Activated CD4-positive, alpha-beta memory T cell treated with anti-CD3 and anti-CD28 coated beads, Interleukin-2, amount 10 ng/mL, durations not matched to agents 7 days and 5 days (primary cell): ENCODE measurements around the gene APLN. TPM values are rescaled to one million over a fixed set of nuclear protein-coding genes. Genes with fewer than 3 reads are reported as not detected.

Experiments used
- CTCF ChIA-PET: fragments of 350-600 bp; sonication (Branson Sonifier 250); formaldehyde crosslinking; loops from one replicate; lab custom pipeline; 2021; ENCODE audit warnings: antibody characterized with exemption, inconsistent platforms; lab: Charles Lee
- POLR2A ChIA-PET: fragments of 350-600 bp; sonication (Branson Sonifier 250); formaldehyde crosslinking; loops from one replicate; lab custom pipeline; 2021; ENCODE audit warnings: antibody characterized with exemption; lab: Charles Lee
- DNase-seq: peaks from one replicate; pipeline ENCODE4 v3.0.0-alpha.2; 2020
- H3K27ac Mint-ChIP-seq: one replicate; pipeline ENCODE4 v1.8.0; 2021; ENCODE audit warnings: mild to moderate bottlenecking, mixed read lengths
- H3K27me3 Mint-ChIP-seq: one replicate; pipeline ENCODE4 v1.8.0; 2021; ENCODE audit warnings: mixed read lengths
- H3K36me3 Mint-ChIP-seq: one replicate; pipeline ENCODE4 v1.8.0; 2021; ENCODE audit warnings: low read depth, mixed read lengths
- H3K4me1 Mint-ChIP-seq: one replicate; pipeline ENCODE4 v1.8.0; 2021; ENCODE audit warnings: mixed read lengths
- H3K4me3 Mint-ChIP-seq: one replicate; pipeline ENCODE4 v1.8.0; 2021; ENCODE audit warnings: mild to moderate bottlenecking, mixed read lengths
- H3K9me3 Mint-ChIP-seq: one replicate; pipeline ENCODE4 v1.8.0; 2021; ENCODE audit warnings: mixed read lengths
- total RNA-seq, 2 experiments: library from RNA; stranded (reverse); gene quantifications; one replicate each; pipeline ENCODE4 v1.2.3, GENCODE V29; 2021

APLN gene
- total RNA-seq, 2 experiments from 2014 or later: 0.15 TPM

GRCh38 chrX:129688097-129688496 lies 33.3 kb upstream of the APLN start:
- H3K36me3 Mint-ChIP-seq: no peaks in the 10 kb centered on the region
- CTCF ChIA-PET: no interaction called here
- no peak for DNase-seq

GRCh38 chrX:129686422-129686948 lies 31.7 kb upstream of the APLN start:
- no peak overlapping the region for H3K4me3 Mint-ChIP-seq
- H3K9me3 Mint-ChIP-seq: no peaks in the 10 kb centered on the region
- no peak for DNase-seq
- H3K27me3 Mint-ChIP-seq: no peaks in the 10 kb centered on the region
- POLR2A ChIA-PET: no interaction called here
- no peak overlapping the region for H3K27ac Mint-ChIP-seq
- CTCF ChIA-PET: no interaction called here
- H3K36me3 Mint-ChIP-seq: no peaks in the 10 kb centered on the region
- no peaks in the 10 kb centered on the region for H3K4me1 Mint-ChIP-seq

More at GRCh38 chrX:129688097-129688496, 33.3 kb upstream of the APLN start:
- POLR2A ChIA-PET: interaction anchor here (0.8 kb wide), 1 partner anchor 111 kb away, joined by 3 read pairs; no protein-coding TSS in a partner anchor
- H3K27ac Mint-ChIP-seq: no peak overlapping the region
- H3K27me3 Mint-ChIP-seq: no peaks in the 10 kb centered on the region
- no peaks in the 10 kb centered on the region for H3K4me1 Mint-ChIP-seq
- H3K4me3 Mint-ChIP-seq: no peak overlapping the region
- no peaks in the 10 kb centered on the region for H3K9me3 Mint-ChIP-seq

- Mint-ChIP-seq H3K36me3 (no peaks in the 10 kb centered on the region), H3K9me3 (no peaks in the 10 kb centered on the region), H3K4me3 (no peak overlapping the region), H3K4me1 (peaks cover 12% of the 10 kb centered on the region), H3K27me3 (no peaks in the 10 kb centered on the region), H3K27ac (no peak overlapping the region)
- DNase-seq: no peak
- ChIA-PET POLR2A (no interaction called here), CTCF (no interaction called here)
Observed at GRCh38 chrX:129682979-129683378, 28.2 kb upstream of the APLN start.

GRCh38 chrX:129679901-129680300 lies 25.1 kb upstream of the APLN start:
- POLR2A ChIA-PET: interaction anchor here (0.9 kb wide), 1 partner anchor 30 kb away, joined by 3 read pairs; no protein-coding TSS in a partner anchor
- Mint-ChIP-seq H3K36me3 (no peaks in the 10 kb centered on the region), H3K4me1 (peaks cover 16% of the 10 kb centered on the region), H3K4me3 (no peak overlapping the region), H3K27ac (no peak overlapping the region), H3K9me3 (no peaks in the 10 kb centered on the region), H3K27me3 (peaks cover 11% of the 10 kb centered on the region)
- DNase-seq: no peak
- CTCF ChIA-PET: no interaction called here

- Mint-ChIP-seq H3K4me1 (peaks cover 16% of the 10 kb centered on the region), H3K4me3 (peak overlapping the region; percentile 59), H3K27me3 (peaks cover 11% of the 10 kb centered on the region), H3K36me3 (no peaks in the 10 kb centered on the region), H3K27ac (no peak overlapping the region), H3K9me3 (no peaks in the 10 kb centered on the region)
- DNase-seq: peak; percentile 42
- CTCF ChIA-PET: interaction anchor here (0.8 to 1.7 kb wide), 4 partner anchors 46 to 151 kb away, joined by 3 to 7 read pairs (median 4); no protein-coding TSS in a partner anchor
- POLR2A ChIA-PET: interaction anchor here (0.9 to 1.3 kb wide), 2 partner anchors 28 to 114 kb away, joined by 3 read pairs; no protein-coding TSS in a partner anchor
Observed at GRCh38 chrX:129678614-129679195, 23.9 kb upstream of the APLN start.

- Mint-ChIP-seq H3K27me3 (peaks cover 33% of the 10 kb centered on the region), H3K9me3 (peaks cover 2% of the 10 kb centered on the region), H3K27ac (no peak overlapping the region), H3K4me1 (no peaks in the 10 kb centered on the region), H3K36me3 (peaks cover 3% of the 10 kb centered on the region), H3K4me3 (no peak overlapping the region)
- POLR2A ChIA-PET: no interaction called here
- no peak for DNase-seq
- CTCF ChIA-PET: no interaction called here
Observed at GRCh38 chrX:129667412-129667811, 12.7 kb upstream of the APLN start.

- ChIA-PET POLR2A (no interaction called here), CTCF (no interaction called here)
- Mint-ChIP-seq H3K4me1 (no peaks in the 10 kb centered on the region), H3K9me3 (peaks cover 2% of the 10 kb centered on the region), H3K36me3 (peaks cover 3% of the 10 kb centered on the region), H3K4me3 (no peak overlapping the region), H3K27me3 (peaks cover 36% of the 10 kb centered on the region), H3K27ac (no peak overlapping the region)
- no peak for DNase-seq
Observed at GRCh38 chrX:129665916-129666644, 11.3 kb upstream of the APLN start.

GRCh38 chrX:129663171-129663570 lies 8.4 kb upstream of the APLN start:
- no peaks in the 10 kb centered on the region for H3K4me1 Mint-ChIP-seq
- no peak overlapping the region for H3K4me3 Mint-ChIP-seq
- POLR2A ChIA-PET: no interaction called here
- H3K27me3 Mint-ChIP-seq: peaks cover 29% of the 10 kb centered on the region
- peaks cover 2% of the 10 kb centered on the region for H3K9me3 Mint-ChIP-seq
- H3K27ac Mint-ChIP-seq: no peak overlapping the region
- CTCF ChIA-PET: no interaction called here
- DNase-seq: no peak
- H3K36me3 Mint-ChIP-seq: peaks cover 3% of the 10 kb centered on the region

- H3K4me1 Mint-ChIP-seq: no peaks in the 10 kb centered on the region
- H3K27ac Mint-ChIP-seq: no peak overlapping the region
- no peaks in the 10 kb centered on the region for H3K9me3 Mint-ChIP-seq
- DNase-seq: no peak
- no peaks in the 10 kb centered on the region for H3K36me3 Mint-ChIP-seq
- no peak overlapping the region for H3K4me3 Mint-ChIP-seq
- CTCF ChIA-PET: no interaction called here
- POLR2A ChIA-PET: no interaction called here
- peaks cover 22% of the 10 kb centered on the region for H3K27me3 Mint-ChIP-seq
Observed at GRCh38 chrX:129661369-129661768, 6.6 kb upstream of the APLN start.

- Mint-ChIP-seq H3K9me3 (no peaks in the 10 kb centered on the region), H3K27ac (no peak overlapping the region), H3K4me3 (no peak overlapping the region), H3K27me3 (peaks cover 24% of the 10 kb centered on the region), H3K4me1 (peaks cover 8% of the 10 kb centered on the region), H3K36me3 (no peaks in the 10 kb centered on the region)
- CTCF ChIA-PET: no interaction called here
- no peak for DNase-seq
- POLR2A ChIA-PET: no interaction called here
Observed at GRCh38 chrX:129659861-129660260, 5.1 kb upstream of the APLN start.

GRCh38 chrX:129659141-129659540 lies 4.4 kb upstream of the APLN start:
- CTCF ChIA-PET: interaction anchor here (0.6 kb wide), 1 partner anchor 67 kb away, joined by 4 read pairs; no protein-coding TSS in a partner anchor
- H3K27ac Mint-ChIP-seq: no peak overlapping the region
- peaks cover 20% of the 10 kb centered on the region for H3K27me3 Mint-ChIP-seq
- POLR2A ChIA-PET: no interaction called here
- no peaks in the 10 kb centered on the region for H3K9me3 Mint-ChIP-seq
- no peak for DNase-seq
- H3K4me1 Mint-ChIP-seq: peaks cover 8% of the 10 kb centered on the region
- no peaks in the 10 kb centered on the region for H3K36me3 Mint-ChIP-seq
- H3K4me3 Mint-ChIP-seq: no peak overlapping the region

GRCh38 chrX:129658429-129658828 lies 3.7 kb upstream of the APLN start:
- H3K9me3 Mint-ChIP-seq: no peaks in the 10 kb centered on the region
- no peaks in the 10 kb centered on the region for H3K36me3 Mint-ChIP-seq
- no peak overlapping the region for H3K27ac Mint-ChIP-seq
- H3K4me3 Mint-ChIP-seq: no peak overlapping the region
- ChIA-PET POLR2A (no interaction called here), CTCF (interaction anchor here (0.6 kb wide), 1 partner anchor 67 kb away, joined by 4 read pairs; no protein-coding TSS in a partner anchor)
- H3K27me3 Mint-ChIP-seq: peaks cover 24% of the 10 kb centered on the region
- DNase-seq: no peak
- H3K4me1 Mint-ChIP-seq: peaks cover 10% of the 10 kb centered on the region

- Mint-ChIP-seq H3K27me3 (peaks cover 23% of the 10 kb centered on the region), H3K9me3 (no peaks in the 10 kb centered on the region), H3K27ac (no peak overlapping the region), H3K4me1 (peaks cover 11% of the 10 kb centered on the region), H3K4me3 (peak overlapping the region; percentile 21), H3K36me3 (no peaks in the 10 kb centered on the region)
- POLR2A ChIA-PET: no interaction called here
- CTCF ChIA-PET: interaction anchor here (0.7 to 2.4 kb wide), 7 partner anchors 19 to 168 kb away, joined by 3 to 7 read pairs (median 5); no protein-coding TSS in a partner anchor
- DNase-seq: no peak
Observed at GRCh38 chrX:129655547-129656249, 942 bp upstream of the APLN start.
